PC-9 (cell line): Measurements from ENCODE around the gene TMEM39B.

Experiments used
- EZH2 ChIP-seq: fragments of 200-600 bp; sonication (generic); IDR thresholded peaks from 2 replicates; pipeline ENCODE4 v1.8.0; 2017; ENCODE audit warnings: antibody characterized with exemption, low read depth
- TF ChIP-seq, protein P1 (sequence below): fragments of 200-600 bp; sonication (generic); conservative IDR thresholded peaks from 2 replicates; pipeline ENCODE4 v1.6.1; 2017; ENCODE audit warnings: mixed run types, antibody characterized with exemption, mild to moderate bottlenecking, moderate library complexity

- no peak for TF ChIP-seq EZH2
- TF ChIP-seq, protein P1, sequence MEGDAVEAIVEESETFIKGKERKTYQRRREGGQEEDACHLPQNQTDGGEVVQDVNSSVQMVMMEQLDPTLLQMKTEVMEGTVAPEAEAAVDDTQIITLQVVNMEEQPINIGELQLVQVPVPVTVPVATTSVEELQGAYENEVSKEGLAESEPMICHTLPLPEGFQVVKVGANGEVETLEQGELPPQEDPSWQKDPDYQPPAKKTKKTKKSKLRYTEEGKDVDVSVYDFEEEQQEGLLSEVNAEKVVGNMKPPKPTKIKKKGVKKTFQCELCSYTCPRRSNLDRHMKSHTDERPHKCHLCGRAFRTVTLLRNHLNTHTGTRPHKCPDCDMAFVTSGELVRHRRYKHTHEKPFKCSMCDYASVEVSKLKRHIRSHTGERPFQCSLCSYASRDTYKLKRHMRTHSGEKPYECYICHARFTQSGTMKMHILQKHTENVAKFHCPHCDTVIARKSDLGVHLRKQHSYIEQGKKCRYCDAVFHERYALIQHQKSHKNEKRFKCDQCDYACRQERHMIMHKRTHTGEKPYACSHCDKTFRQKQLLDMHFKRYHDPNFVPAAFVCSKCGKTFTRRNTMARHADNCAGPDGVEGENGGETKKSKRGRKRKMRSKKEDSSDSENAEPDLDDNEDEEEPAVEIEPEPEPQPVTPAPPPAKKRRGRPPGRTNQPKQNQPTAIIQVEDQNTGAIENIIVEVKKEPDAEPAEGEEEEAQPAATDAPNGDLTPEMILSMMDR = no peak
Observed at GRCh38 chr1:32128479-32128878, 55.7 kb downstream of the TMEM39B start.
